OCI-LY1 (cell line): ENCODE measurements around the gene TMEM131.

Source experiments
- H2AFZ ChIP-seq: fragments of 200-600 bp; sonication (generic), shearing (Covaris generic); 2 replicates; pipeline ENCODE4 v1.6.0; 2014; ENCODE audit warnings: antibody characterized with exemption, mild to moderate bottlenecking, low read length
- H3F3A ChIP-seq: fragments of 200-600 bp; sonication (generic), shearing (Covaris generic); 2 replicates; pipeline ENCODE4 v1.6.0; 2014; ENCODE audit warnings: mild to moderate bottlenecking, antibody characterized with exemption, low read length, moderate library complexity; ENCODE audit not compliant: insufficient read depth
- H3K27ac ChIP-seq: fragments of 200-600 bp; sonication (generic); 2 replicates; pipeline ENCODE4 v1.5.1; 2014; ENCODE audit warnings: low read length, mixed run types, mild to moderate bottlenecking, low read depth; ENCODE audit not compliant: poor library complexity, severe bottlenecking
- H3K27me3 ChIP-seq: fragments of 200-600 bp; sonication (generic); 2 replicates; pipeline ENCODE4 v1.6.0; 2014; ENCODE audit warnings: antibody characterized with exemption, mild to moderate bottlenecking, low read length, moderate library complexity; ENCODE audit not compliant: insufficient read depth
- H3K36me3 ChIP-seq: fragments of 200-600 bp; sonication (generic); 2 replicates; pipeline ENCODE4 v1.6.1; 2014; ENCODE audit warnings: mild to moderate bottlenecking, antibody characterized with exemption, low read length, moderate library complexity, mixed read lengths; ENCODE audit not compliant: insufficient read depth
- H3K4me1 ChIP-seq: fragments of 200-600 bp; sonication (generic); 2 replicates; pipeline ENCODE4 v1.5.1; 2014; ENCODE audit warnings: mild to moderate bottlenecking, low read length, moderate library complexity; ENCODE audit not compliant: insufficient read depth, severe bottlenecking
- H3K4me2 ChIP-seq: fragments of 200-600 bp; sonication (generic), shearing (Covaris generic); 2 replicates; pipeline ENCODE4 v1.6.1; 2014; ENCODE audit warnings: low read length
- H3K4me3 ChIP-seq: fragments of 200-600 bp; sonication (generic); 2 replicates; pipeline ENCODE4 v1.5.1; 2014; ENCODE audit warnings: low read length, low read depth, mild to moderate bottlenecking, mixed read lengths; ENCODE audit not compliant: poor library complexity, severe bottlenecking
- H3K79me2 ChIP-seq: fragments of 200-600 bp; shearing (Covaris generic); 2 replicates; pipeline ENCODE4 v1.6.1; 2016; ENCODE audit warnings: mixed run types, low read length, mixed read lengths; ENCODE audit not compliant: insufficient read depth
- H3K9ac ChIP-seq: fragments of 200-600 bp; sonication (generic), shearing (Covaris generic); 2 replicates; pipeline ENCODE4 v1.6.1; 2014; ENCODE audit warnings: mild to moderate bottlenecking, low read length, mixed read lengths
- H3K9me2 ChIP-seq: fragments of 200-600 bp; sonication (generic), shearing (Covaris generic); 2 replicates; pipeline ENCODE4 v1.6.1; 2014; ENCODE audit warnings: low read depth, mild to moderate bottlenecking, low read length, mixed read lengths
- H3K9me3 ChIP-seq: fragments of 200-600 bp; shearing (Covaris generic); 2 replicates; pipeline ENCODE4 v1.6.1; 2014; ENCODE audit warnings: low read length, mixed read lengths
- H4K20me1 ChIP-seq: fragments of 200-600 bp; sonication (generic), shearing (Covaris generic); 2 replicates; pipeline ENCODE4 v1.6.0; 2016; ENCODE audit warnings: mild to moderate bottlenecking, low read length; ENCODE audit not compliant: insufficient read depth
- EZH2 ChIP-seq: fragments of 200-600 bp; sonication (generic), shearing (Covaris generic); IDR thresholded peaks from 2 replicates; pipeline ENCODE4 v1.8.0; 2017; ENCODE audit warnings: borderline replicate concordance, mixed run types, mild to moderate bottlenecking, antibody characterized with exemption, low read length, moderate library complexity, mixed read lengths
- TF ChIP-seq, protein P1 (sequence below): fragments of 200-600 bp; sonication (generic), shearing (Covaris generic); IDR thresholded peaks from 2 replicates; pipeline ENCODE4 v1.5.1; 2017; ENCODE audit warnings: mild to moderate bottlenecking, antibody characterized with exemption, low read length, moderate library complexity, mixed read lengths

The TMEM131 gene

DNA sequence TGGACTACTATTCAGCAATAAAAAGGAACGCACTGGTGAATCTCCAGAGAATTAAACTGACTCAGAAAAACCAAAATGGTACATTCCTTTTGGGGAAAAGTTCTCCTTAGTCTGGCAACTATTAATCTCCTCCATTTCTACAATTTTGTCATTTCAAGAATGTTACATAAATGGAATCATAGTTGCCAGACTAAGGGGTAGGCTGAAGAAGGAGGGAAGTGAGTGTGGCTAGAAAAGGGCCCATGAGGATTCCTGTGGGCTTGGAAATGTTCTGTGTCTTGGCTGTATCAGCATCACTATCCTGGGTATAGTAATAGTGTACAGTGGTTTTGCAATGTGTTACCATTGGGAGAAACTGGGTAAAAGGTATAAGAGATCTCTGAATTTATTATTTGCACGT lies 209.9 kb downstream of the TMEM131 start:
- Histone ChIP-seq H3K9me3 (no peaks in the 10 kb centered on the region), H3K9ac (no peak overlapping the region), H3K4me2 (no peak overlapping the region), H3K27ac (no peak overlapping the region), H4K20me1 (no peaks in the 10 kb centered on the region), H3K4me1 (no peaks in the 10 kb centered on the region), H3K4me3 (no peak overlapping the region), H3K9me2 (no peaks in the 10 kb centered on the region), H3K79me2 (no peaks in the 10 kb centered on the region), H2AFZ (no peak overlapping the region), H3K27me3 (no peaks in the 10 kb centered on the region), H3K36me3 (peaks cover 3% of the 10 kb centered on the region; the same call in 1 of the 2 replicates), H3F3A (no peaks in the 10 kb centered on the region)
- TF ChIP-seq EZH2: no peak
- TF ChIP-seq, protein P1, sequence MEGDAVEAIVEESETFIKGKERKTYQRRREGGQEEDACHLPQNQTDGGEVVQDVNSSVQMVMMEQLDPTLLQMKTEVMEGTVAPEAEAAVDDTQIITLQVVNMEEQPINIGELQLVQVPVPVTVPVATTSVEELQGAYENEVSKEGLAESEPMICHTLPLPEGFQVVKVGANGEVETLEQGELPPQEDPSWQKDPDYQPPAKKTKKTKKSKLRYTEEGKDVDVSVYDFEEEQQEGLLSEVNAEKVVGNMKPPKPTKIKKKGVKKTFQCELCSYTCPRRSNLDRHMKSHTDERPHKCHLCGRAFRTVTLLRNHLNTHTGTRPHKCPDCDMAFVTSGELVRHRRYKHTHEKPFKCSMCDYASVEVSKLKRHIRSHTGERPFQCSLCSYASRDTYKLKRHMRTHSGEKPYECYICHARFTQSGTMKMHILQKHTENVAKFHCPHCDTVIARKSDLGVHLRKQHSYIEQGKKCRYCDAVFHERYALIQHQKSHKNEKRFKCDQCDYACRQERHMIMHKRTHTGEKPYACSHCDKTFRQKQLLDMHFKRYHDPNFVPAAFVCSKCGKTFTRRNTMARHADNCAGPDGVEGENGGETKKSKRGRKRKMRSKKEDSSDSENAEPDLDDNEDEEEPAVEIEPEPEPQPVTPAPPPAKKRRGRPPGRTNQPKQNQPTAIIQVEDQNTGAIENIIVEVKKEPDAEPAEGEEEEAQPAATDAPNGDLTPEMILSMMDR: no peak

DNA sequence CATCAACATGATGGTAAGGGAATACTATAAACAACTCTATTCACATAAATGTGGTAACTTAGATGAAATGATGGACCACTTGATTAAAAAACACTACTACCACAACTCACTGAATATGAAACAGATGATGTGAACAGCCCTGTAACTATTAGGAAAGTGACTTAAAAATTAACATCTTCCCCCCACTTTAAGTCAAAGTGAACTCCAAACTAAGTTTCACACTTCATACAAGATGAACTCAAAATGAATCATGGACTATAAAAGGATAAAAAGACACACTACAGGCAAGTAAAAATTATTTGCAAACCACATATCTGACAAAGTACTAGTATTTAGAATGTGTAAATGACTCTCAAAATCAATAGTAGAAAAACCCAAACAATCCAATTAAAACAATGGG lies 210.8 kb downstream of the TMEM131 start:
- H3K9me3 ChIP-seq: no peaks in the 10 kb centered on the region
- no peaks in the 10 kb centered on the region for H3K4me1 ChIP-seq
- TF ChIP-seq, protein P1: no peak
- TF ChIP-seq EZH2: no peak
- no peak overlapping the region for H3K27ac ChIP-seq
- H4K20me1 ChIP-seq: no peaks in the 10 kb centered on the region
- no peak overlapping the region for H3K9ac ChIP-seq
- H3K27me3 ChIP-seq: no peaks in the 10 kb centered on the region
- H3K4me3 ChIP-seq: no peak overlapping the region
- no peaks in the 10 kb centered on the region for H3K9me2 ChIP-seq
- no peak overlapping the region for H2AFZ ChIP-seq
- no peaks in the 10 kb centered on the region for H3K79me2 ChIP-seq
- H3F3A ChIP-seq: no peaks in the 10 kb centered on the region
- peaks cover 3% of the 10 kb centered on the region; the same call in 1 of the 2 replicates for H3K36me3 ChIP-seq
- no peak overlapping the region for H3K4me2 ChIP-seq

DNA sequence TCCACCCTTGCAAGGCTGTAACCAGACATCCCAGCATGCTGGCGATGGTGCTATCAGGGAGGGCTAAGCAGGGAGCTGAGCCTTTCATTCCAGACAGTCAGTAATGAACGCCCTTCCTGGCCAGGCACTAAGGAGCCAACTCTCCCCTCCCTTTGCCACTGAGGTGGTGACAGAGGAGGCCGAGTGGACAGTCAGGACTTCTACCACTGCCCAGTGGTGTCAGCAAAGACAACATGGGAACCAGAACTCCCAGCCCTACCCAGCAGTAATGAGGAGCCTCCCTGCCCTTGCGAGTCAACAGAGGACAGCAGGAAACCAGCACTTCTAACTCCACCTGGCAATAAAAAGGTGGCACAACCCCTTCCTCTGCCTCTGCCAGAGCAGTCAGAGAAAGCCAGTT lies 213.8 kb downstream of the TMEM131 start:
- Histone ChIP-seq H3K27ac (no peak overlapping the region), H3K4me1 (no peaks in the 10 kb centered on the region), H3K4me2 (no peak overlapping the region), H3K36me3 (peaks cover 3% of the 10 kb centered on the region; the same call in 1 of the 2 replicates), H3K9ac (no peak overlapping the region), H4K20me1 (no peaks in the 10 kb centered on the region), H3F3A (no peaks in the 10 kb centered on the region), H3K4me3 (no peak overlapping the region), H3K9me2 (no peaks in the 10 kb centered on the region), H3K9me3 (no peaks in the 10 kb centered on the region), H2AFZ (no peak overlapping the region), H3K27me3 (no peaks in the 10 kb centered on the region), H3K79me2 (no peaks in the 10 kb centered on the region)
- no peak for TF ChIP-seq EZH2
- TF ChIP-seq, protein P1: no peak
